GM21447 (cell line): ENCODE data around the gene NFATC2.
A peak's percentile ranks its signal among the peaks of the same experiment; 100 is the strongest.

Experiments used
- ATAC-seq: cut with Tn5 transposase; IDR thresholded peaks from one replicate; pipeline ENCODE4 v1.9.1; 2021; ENCODE audit not compliant: unreplicated experiment

The NFATC2 gene

GRCh38 chr20:51542571-51543421 is at the start of gene NFATC2:
TSS of gene NFATC2 (minus strand) at chr20:51542719. CDS start at chr20:51542499, 220 bp downstream.
- ATAC-seq: peak; percentile 35

DNA sequence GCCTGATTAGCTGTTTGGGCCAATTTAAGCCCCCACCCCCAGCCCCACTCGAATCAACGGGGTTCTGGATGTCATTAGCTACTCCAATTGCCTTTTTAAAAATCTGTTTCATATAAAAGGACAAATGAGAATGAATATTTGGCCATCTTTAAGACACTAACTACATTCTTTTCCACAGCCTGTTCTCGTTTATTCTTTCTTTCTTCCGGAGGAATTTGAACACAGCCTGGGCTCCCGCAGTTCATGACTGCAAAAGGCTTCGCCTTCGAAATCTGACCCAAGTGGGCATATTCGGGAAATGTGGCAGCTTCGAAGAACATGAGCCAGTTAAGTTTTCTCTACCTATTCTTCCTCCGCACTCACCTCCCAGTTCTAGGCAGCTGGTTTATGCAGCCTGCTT is 49.4 kb upstream of the NFATC2 start:
- no peak for ATAC-seq

GRCh38 chr20:51588762-51589161 is 46.2 kb upstream of the NFATC2 start:
- no peak for ATAC-seq

DNA sequence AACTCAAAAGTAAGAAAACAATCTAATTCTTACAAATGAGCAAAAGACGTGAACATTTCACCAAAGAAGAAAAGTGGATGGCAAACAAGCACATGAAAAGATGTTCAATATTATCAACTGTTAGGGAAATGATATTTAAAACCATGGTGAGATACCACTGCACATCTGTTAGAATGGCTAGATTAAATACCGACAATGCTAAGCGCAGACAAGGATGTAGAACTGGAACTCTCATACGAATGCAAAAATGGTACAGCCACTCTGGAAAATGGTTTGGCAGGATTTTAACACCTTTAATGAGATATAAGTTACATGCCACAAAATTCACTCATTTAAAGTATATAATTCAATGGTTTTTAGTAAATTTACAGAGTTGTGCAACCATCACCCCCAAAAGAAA is 44.6 kb upstream of the NFATC2 start:
- ATAC-seq: no peak

DNA sequence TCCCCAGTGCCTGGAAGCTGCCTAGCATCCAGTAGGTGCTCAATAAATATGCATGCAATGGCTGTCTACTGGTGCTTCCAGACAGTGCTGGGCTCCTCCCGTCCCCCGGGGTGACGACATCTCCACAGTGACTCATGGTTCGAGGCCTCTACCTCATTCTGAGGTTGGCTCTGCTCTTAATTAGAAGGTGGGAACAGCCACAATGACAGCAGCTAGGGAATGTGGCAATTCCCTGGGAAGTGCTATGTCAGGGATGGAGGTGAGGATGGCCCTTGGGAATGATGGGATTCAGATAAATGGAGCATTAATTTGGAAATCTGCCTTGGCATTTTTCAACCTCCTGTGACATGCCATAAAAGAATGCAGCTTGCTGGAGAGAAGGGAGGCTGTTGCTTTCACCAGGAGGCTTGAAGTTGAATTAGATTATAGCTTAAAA is 43.5 kb upstream of the NFATC2 start:
- no peak for ATAC-seq

- ATAC-seq: no peak
Measured at GRCh38 chr20:51585148-51585547, 42.6 kb upstream of the NFATC2 start.

GRCh38 chr20:51584737-51585136 is 42.2 kb upstream of the NFATC2 start:
- no peak for ATAC-seq

DNA sequence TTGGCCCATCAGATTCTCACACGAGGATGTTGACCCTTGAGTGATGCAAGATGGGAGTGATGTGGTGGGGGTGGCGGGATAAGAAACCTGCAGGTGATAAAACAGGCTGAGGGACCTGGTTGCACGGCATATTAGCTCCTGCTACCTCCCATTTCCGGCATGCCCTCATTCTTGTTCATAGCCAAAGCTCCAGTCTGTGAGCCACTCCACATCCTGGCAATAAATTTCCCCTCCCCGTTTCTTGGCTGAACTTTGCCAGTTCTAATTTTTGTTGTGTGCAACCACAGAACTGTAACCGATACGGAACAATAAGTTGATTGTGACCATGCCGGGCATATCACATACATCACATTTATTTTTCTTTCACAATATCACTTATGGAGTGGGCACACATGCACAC is 41.6 kb upstream of the NFATC2 start:
- no peak for ATAC-seq

- ATAC-seq: no peak
Measured at GRCh38 chr20:51583499-51583898, 41.0 kb upstream of the NFATC2 start.

GRCh38 chr20:51583073-51583472 is 40.6 kb upstream of the NFATC2 start:
- ATAC-seq: no peak

DNA sequence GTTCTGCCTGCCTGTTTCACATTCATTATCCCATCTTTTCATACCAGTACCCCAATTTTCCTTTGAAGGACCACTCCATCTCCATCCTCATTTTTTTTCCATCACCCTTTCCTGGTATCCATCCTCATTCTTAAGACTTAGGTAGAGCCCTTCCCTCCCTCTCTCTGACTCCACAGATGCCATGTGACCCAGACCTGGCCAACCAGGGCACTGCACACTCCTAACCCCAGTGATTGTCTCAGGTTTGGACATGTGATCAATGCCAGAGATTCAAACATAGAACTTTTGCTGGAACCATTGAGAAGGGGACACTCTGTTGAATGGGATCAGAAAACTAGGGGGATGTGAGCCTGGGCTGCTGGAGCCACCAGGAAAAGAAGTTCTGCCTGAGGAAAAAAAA is 39.1 kb upstream of the NFATC2 start:
- ATAC-seq: no peak

DNA sequence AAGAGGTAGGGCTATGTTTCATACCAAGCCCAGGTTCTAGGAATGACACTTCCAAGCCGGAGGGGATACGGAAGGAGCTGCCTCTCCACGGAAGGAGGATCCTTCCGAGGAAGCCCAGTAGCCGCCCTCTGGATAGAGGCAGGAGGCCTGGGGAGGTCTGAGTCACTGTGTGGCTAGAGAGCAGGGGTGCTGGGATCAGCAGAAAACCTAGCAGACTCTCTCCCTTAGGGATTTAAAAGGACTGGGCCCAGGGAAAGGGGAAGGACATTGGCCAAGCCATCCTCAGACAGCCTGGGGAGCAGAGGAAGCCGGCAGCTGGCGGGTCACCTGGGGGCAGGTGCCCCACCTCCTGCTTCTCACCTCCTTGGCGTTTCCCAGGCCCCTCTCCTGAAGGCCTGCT is 36.6 kb upstream of the NFATC2 start:
- ATAC-seq: no peak

DNA sequence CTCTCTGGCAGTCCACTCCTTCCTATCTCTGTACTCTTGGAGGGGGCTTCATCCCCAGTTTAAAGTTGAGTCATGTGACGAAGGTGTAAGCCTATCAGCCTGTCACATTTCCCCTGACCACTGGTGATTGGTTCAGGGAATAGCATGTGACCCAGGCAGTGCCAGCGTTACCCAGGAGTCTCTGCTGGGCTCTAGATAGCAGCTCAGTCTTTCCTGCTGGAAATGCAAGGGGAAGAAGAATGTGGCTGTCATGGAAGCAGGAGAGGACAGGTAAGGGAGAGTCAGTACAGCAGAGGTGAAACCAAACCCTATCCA is 35.6 kb upstream of the NFATC2 start:
- ATAC-seq: no peak

GRCh38 chr20:51577432-51578144 is 35.1 kb upstream of the NFATC2 start:
- ATAC-seq: no peak

GRCh38 chr20:51575486-51575885 is 33.0 kb upstream of the NFATC2 start:
- ATAC-seq: no peak

GRCh38 chr20:51574248-51575033 is 31.9 kb upstream of the NFATC2 start:
- ATAC-seq: no peak

GRCh38 chr20:51573576-51574243 is 31.2 kb upstream of the NFATC2 start:
- ATAC-seq: no peak

GRCh38 chr20:51571460-51571794 is 28.9 kb upstream of the NFATC2 start:
- ATAC-seq: no peak

DNA sequence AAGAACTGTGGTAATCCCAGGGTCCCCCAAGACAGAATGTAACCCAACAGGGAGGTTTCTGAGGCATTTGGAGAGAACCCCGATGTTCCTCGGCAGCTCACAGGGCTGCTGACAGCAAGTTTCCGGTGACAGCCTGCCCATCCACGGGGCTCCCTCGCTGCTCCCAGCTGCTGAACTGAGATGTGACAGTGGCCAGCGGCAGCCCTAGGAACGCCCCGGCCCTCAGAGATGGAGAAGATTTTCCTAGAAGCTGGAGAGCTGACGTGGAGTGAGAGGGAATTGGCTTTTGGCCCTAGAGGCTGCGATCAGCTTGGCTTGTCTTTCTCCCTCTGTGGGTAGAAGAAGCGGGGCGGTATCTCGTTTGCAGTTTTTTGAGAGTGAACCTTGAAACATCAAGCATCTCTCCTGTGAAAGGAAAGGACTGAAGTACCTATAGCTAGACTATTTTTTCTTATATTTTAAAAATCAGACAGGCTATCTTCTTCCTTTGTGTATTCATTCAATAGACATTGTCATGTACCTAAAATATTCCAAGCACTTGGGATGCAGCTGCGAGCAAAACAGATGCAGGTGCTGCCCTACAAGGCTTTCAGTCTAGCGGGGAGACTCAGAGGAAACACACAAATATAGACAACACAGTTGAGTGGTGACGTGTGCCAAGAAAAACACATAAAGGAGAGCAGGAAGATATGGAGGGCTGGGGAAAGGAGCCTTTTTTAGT is 28.4 kb upstream of the NFATC2 start:
- ATAC-seq: no peak
